AG10803 (cell line): Measurements from ENCODE around the gene PLCB1.
A peak's percentile ranks its signal among the peaks of the same experiment; 100 is the strongest.

ENCODE experiments used
- DNase-seq: peaks from one replicate; pipeline ENCODE4 v3.0.0; 2010; ENCODE audit warnings: low read depth
- H3K4me3 ChIP-seq: 2 replicates; pipeline ENCODE4 v1.5.1; 2011; ENCODE audit warnings: mild to moderate bottlenecking, low read length, control low read depth
- TF ChIP-seq, protein P1 (sequence below): conservative IDR thresholded peaks from 2 replicates; pipeline ENCODE4 v1.5.1; 2011; ENCODE audit warnings: mild to moderate bottlenecking, low read length, control low read depth, inconsistent platforms

PLCB1 gene

DNA sequence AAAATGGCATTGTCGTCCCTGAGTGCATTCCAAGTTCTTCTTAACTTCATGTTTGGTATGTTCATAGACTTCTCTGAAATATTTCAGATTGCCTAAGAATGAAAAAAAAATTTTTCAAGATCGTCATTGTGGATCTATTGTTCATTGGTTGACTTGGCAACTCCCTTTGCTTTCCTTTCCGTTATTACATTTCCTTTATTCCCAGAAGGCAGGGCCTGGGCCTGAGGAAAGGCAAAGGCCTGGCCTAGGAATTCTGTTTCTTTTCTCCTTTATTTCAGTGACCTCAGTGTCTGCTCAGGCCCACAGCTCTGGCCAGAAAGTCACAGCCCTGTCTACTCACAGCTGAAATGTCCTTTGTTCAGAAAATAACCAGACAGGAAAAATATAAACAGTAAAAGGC, 535.2 kb downstream of the PLCB1 start:
- DNase-seq: no peak
- H3K4me3 ChIP-seq: no peak overlapping the region
- TF ChIP-seq, protein P1, sequence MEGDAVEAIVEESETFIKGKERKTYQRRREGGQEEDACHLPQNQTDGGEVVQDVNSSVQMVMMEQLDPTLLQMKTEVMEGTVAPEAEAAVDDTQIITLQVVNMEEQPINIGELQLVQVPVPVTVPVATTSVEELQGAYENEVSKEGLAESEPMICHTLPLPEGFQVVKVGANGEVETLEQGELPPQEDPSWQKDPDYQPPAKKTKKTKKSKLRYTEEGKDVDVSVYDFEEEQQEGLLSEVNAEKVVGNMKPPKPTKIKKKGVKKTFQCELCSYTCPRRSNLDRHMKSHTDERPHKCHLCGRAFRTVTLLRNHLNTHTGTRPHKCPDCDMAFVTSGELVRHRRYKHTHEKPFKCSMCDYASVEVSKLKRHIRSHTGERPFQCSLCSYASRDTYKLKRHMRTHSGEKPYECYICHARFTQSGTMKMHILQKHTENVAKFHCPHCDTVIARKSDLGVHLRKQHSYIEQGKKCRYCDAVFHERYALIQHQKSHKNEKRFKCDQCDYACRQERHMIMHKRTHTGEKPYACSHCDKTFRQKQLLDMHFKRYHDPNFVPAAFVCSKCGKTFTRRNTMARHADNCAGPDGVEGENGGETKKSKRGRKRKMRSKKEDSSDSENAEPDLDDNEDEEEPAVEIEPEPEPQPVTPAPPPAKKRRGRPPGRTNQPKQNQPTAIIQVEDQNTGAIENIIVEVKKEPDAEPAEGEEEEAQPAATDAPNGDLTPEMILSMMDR: no peak

DNA sequence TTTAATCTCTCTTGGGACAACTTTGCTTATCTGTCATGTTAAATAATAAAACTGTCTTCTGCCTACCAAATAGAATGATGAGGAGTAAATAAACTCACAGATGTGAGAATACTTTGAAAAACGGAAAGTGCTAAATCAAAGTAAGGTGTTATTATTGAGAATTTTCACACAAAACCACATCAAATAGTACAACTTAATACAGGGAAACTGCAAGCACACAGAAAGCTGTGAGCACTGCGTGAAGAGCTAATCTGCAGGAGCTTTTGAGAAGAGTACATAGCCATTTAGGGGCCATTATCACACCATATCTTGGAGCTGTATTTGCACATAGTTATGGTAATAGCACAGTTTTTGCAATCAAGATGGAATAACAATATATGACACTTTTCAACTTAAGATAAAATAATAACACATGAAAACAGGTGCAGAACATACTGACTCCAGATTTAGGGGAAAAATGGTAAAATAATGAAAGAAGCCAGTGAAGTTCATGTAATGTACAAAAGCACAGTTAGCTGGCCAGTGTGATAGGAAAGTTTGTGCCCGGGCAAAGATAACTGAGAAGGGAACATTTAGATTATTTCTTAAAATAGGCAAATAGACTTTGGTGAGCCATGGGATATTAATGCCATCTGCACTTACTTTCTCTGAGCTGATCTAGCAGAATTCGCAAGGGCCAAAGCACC, 538.3 kb downstream of the PLCB1 start:
- TF ChIP-seq, protein P1: no peak
- H3K4me3 ChIP-seq: no peak overlapping the region
- no peak for DNase-seq

DNA sequence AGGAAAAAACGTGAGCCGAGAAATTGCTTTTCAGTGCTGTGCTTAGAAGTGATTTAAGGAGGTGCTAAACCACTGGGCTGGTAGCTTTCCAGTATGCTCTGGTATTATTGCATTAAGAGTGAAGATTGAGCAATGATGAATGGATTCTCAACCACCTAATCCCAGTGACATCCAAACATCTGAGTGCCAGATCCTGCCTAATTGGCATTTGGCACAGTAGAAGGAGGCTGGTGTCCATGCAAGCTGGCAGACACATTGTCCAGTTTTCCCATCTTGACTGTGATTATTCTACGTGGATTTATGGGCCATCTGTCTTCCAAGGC, 538.8 kb downstream of the PLCB1 start:
- H3K4me3 ChIP-seq: no peak overlapping the region

DNA sequence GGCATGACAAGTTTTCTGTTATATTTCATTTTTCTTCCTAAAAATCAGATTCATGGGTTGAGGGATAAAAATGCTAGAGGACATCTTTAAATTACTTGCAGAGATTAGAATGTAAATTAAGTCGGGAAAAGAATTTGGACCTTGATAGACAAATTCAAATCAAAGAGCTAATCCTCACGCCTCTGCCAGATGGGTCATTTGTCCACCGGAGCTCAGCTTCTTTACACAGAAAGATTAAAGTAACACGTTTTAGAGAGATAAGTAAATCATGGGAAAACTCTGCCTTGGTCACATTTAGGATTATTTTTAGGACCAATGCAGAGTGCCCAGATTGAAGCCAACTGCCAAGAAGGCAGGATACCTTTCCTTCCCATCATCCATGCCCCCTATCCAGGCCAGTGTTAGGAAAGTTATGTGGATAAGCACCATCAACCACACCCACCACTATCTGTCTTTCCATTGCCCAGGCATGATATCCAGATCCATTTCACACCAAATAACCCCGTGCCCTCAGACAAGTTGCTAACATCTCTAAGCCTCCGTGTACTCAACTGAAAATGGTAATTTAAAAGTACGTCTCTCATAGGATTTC, 539.4 kb downstream of the PLCB1 start:
- TF ChIP-seq, protein P1: no peak
- DNase-seq: no peak
- no peak overlapping the region for H3K4me3 ChIP-seq

More for the DNA sequence above, 538.8 kb downstream of the PLCB1 start:
- TF ChIP-seq, protein P1: no peak
- peak; percentile 98 for DNase-seq

DNA sequence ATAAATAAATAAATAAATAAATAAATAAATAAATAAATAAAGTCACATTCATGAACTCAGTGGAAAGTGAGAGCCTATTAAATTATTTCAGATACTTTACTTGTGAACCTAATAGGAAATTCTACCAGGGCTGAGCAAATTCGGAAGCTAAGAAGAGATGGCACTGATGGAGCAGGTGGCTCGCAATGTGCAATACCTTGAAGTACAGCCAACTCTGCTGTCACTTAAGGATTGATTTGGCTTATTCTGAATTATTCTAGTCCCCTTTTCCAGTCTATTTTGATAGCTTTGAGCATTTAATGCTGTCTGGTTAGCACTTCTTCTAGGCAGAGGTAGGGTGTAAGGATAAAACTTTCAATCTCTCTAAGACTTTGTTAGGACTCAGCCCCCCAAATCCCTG, 541.0 kb downstream of the PLCB1 start:
- TF ChIP-seq, protein P1: no peak
- no peak for DNase-seq
- no peak overlapping the region for H3K4me3 ChIP-seq

DNA sequence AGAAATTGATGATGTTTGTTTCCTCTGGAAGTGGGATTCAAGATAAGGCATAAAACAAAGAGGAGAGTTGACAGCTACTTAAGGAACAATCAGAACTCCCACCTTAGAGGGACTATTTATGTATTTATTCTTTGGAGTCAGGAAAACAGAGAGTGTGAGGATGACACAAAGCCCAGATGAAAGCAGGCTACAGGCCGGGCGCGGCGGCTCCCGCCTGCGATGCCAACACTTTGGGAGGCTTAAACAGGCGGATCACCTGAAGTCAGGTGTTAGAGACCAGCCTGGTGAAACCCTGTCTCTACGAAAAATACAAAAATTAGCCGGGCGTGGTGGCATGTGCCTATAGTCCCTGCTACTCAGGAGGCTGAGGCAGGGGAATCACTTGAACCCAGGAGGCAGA, 543.8 kb downstream of the PLCB1 start:
- TF ChIP-seq, protein P1: no peak
- no peak overlapping the region for H3K4me3 ChIP-seq
- DNase-seq: no peak

DNA sequence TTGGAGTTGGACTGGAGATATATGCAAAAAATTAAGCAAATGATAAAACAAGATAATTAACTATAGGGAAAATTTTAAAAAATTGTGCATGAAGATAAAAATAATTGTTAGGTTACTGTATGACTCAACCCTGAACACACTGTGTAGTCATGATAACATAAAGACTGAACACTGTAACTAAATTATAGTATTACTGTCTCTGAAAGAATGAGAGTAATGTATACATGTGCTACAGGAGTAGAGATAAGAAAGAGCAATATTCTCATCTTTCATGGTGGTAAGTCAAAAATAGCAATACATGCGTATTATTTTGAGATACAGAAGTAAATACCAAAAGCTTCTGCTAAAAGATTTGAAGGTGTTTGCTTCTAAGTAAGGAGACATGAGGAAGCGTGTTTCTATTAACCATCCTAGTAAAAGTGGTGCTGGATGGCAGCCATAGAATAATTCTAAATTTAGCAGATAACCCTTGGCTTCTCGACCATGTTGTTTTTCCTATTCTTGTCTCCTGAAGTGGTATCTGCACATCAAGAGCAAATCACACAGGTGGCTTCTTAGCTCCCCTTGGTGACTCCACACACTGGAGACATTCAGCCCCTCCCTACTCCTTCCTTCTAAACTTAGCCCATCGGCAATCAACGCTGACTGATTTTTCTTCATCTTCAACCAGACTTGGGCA, 546.2 kb downstream of the PLCB1 start:
- no peak for DNase-seq
- H3K4me3 ChIP-seq: no peak overlapping the region
- TF ChIP-seq, protein P1: no peak
